Erythroblast (primary cell): ENCODE measurements around the gene NUDT14.

Experiments used
- GATA1 ChIP-seq: IDR thresholded peaks from 2 replicates; pipeline ENCODE4 v1.6.1; 2011; ENCODE audit warnings: low read depth, mild to moderate bottlenecking, control low read depth, low read length, moderate library complexity
- POLR2A ChIP-seq: IDR thresholded peaks from 2 replicates; pipeline ENCODE4 v1.6.1; 2011; ENCODE audit warnings: mild to moderate bottlenecking, low read length

DNA sequence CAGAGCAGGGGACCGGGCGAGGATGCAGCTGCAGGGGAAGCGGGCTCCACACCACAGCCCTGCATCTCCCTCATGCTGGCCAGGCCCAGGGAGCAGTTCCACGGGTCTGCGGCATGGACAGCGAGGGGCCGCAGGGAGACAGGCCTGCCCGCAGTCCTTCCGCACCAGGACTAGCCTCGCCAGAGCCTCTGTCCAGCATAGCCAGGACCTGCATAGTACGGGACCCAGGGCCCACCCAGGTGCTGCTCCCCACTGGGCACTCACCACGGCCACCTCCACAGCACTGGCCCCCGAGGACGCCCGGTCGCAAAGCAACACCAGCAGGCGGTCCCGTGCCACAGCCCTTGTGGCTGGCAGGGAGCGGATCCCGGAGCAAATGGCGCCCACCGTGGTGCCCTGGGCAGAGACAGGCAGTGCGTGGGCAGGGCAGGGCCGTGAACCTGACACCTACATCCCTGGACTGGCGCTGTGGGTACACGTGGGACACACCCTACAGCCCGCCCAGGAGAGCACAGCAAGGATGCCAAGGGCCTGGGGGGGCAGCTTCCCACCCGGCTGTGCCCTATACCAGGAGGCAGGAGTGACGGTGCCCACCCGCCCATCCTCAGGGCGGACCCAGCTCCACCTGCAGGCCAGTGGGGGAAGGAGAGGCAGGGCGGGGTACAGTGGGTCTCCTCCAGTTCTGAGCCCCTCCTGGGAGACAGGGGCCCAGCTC lies 36.3 kb downstream of the NUDT14 start:
- TF ChIP-seq POLR2A (no peak), GATA1 (no peak)
